ENCODE results near the gene HSF2.
"Not testable (repeated sequence)": the region's sequence is repeated elsewhere in the genome, so short reads cannot be mapped to it uniquely, and the experiment has no call there.

HSF2 gene

GRCh38 chr6:122445274-122445673 is 45.8 kb downstream of the HSF2 start:
- in situ Hi-C loops (cut with MboI; ENCODE audit: low sequenced_read_pairs): no loop called here

- in situ Hi-C loops (cut with MboI; ENCODE audit: low sequenced_read_pairs): no loop called here
Measured at GRCh38 chr6:122449069-122449468, 49.6 kb downstream of the HSF2 start.

GRCh38 chr6:122452509-122452908 is 53.1 kb downstream of the HSF2 start:
- in situ Hi-C loops (cut with MboI; ENCODE audit: low sequenced_read_pairs): no loop called here

- in situ Hi-C loops (cut with MboI; ENCODE audit: low sequenced_read_pairs): no loop called here
Measured at GRCh38 chr6:122454673-122455072, 55.2 kb downstream of the HSF2 start.

GRCh38 chr6:122455116-122455515 is 55.7 kb downstream of the HSF2 start:
- in situ Hi-C loops (cut with MboI; ENCODE audit: low sequenced_read_pairs): not testable (repeated sequence)

- in situ Hi-C loops (cut with MboI; ENCODE audit: low sequenced_read_pairs): no loop called here
Measured at GRCh38 chr6:122458087-122458486, 58.6 kb downstream of the HSF2 start.

GRCh38 chr6:122459240-122459639 is 59.8 kb downstream of the HSF2 start:
- in situ Hi-C loops (cut with MboI; ENCODE audit: low sequenced_read_pairs): no loop called here

GRCh38 chr6:122459865-122460416 is 60.5 kb downstream of the HSF2 start:
- in situ Hi-C loops (cut with MboI; ENCODE audit: low sequenced_read_pairs): not testable (repeated sequence)

GRCh38 chr6:122461885-122462284 is 62.4 kb downstream of the HSF2 start:
- in situ Hi-C loops (cut with MboI; ENCODE audit: low sequenced_read_pairs): no loop called here

- in situ Hi-C loops (cut with MboI; ENCODE audit: low sequenced_read_pairs): no loop called here
Measured at GRCh38 chr6:122471107-122472021, 71.9 kb downstream of the HSF2 start, which contains the start of gene SERINC1. Gene SERINC1 (minus strand): TSS chr6:122471807. CDS start chr6:122471737, 70 bp downstream.

- in situ Hi-C loops (cut with MboI; ENCODE audit: low sequenced_read_pairs): no loop called here
Measured at GRCh38 chr6:122472022-122472340, 72.5 kb downstream of the HSF2 start.

- in situ Hi-C loops (cut with MboI; ENCODE audit: low sequenced_read_pairs): loop anchor here (25.0 kb wide), 1 partner anchor 361 kb away; no protein-coding TSS in a partner anchor
Measured at GRCh38 chr6:122476131-122476530, 76.7 kb downstream of the HSF2 start.

GRCh38 chr6:122482750-122483080 is 83.3 kb downstream of the HSF2 start:
- in situ Hi-C loops (cut with MboI; ENCODE audit: low sequenced_read_pairs): loop anchor here (25.0 kb wide), 1 partner anchor 355 kb away; no protein-coding TSS in a partner anchor

All from HL-60/S4 treated with retinoic acid at 250 ng/mL for 4 days and 3 days (cell line).